Esophagus muscularis mucosa (tissue), 3 donors: ENCODE data around the gene ZFP92.

Experiments used
- CTCF ChIP-seq, 3 experiments: fragments of 200-600 bp in 2 of 3; fragments of 450-650 bp in 1 of 3; sonication (generic) in 2 of 3; IDR thresholded peaks; one replicate each; pipeline ENCODE4 v1.5.1; 2017 to 2019; ENCODE audit warnings: antibody characterized with exemption in 3 of 3, mild to moderate bottlenecking in 2 of 3, moderate library complexity in 1 of 3
- POLR2A ChIP-seq: fragments of 450-650 bp; IDR thresholded peaks from one replicate; pipeline ENCODE4 v1.6.1; 2017; ENCODE audit warnings: antibody characterized with exemption, moderate library complexity, mild to moderate bottlenecking, low read depth

- TF ChIP-seq POLR2A: no peak
- TF ChIP-seq CTCF (IDR thresholded peaks at IDR 0.05): no peak
Measured at GRCh38 chrX:153439977-153440376, 28.7 kb downstream of the ZFP92 start.
